Measurements from ENCODE around the gene XRCC1.
"Not testable (repeated sequence)": the region's sequence is repeated elsewhere in the genome, so short reads cannot be mapped to it uniquely, and the experiment has no call there.

Gene XRCC1

DNA sequence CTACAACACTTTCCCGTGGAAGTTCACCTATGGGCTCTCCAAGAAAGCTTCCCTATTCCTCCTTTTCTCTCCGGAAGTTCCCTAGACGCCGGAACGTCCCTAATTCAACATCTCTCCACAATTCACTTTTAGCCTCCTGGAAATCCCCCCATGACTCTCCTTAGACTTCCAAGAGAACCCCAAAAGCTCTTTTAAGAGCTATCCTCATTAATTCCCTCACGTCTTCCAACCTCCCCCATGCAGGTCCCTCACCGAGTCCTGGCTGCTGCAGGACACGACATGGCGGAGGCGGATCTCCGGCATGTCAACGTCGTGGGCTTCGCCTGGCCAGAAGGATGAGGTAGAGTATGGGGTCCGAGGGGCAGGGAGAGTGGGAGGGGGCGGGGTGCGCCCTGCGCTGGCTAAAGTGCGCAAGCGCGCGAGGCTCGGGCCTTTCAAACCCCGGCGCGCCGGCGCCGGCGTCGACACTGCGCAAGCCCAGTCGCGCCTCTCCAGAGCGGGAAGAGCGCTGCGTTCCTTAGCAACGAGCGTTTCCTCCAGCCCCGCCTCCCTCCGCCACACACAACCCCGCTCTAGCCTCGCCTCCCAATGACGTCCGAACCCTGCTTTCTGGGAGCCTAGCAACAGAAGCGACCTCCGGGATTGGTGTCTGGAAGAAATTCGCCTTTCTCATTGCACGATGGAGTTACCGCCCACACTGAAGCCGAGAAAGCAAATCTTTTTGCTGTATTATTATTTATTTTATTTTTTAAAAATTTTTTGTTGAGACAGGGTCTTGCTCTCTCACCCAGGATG, at the start of gene XRCC1, which contains the start of gene PINLYP:
Gene XRCC1 (minus strand): TSS at position 372 of the 795 bp plus-strand sequence. CDS start 69 bp downstream, at position 303.
Gene PINLYP (plus strand): TSS at position 646 of the 795 bp plus-strand sequence. CDS start 1,391 bp downstream, outside the sequence.
- DNase-seq (ENCODE audit: low spot score), result peak; percentile 97

- peak; percentile 90 for DNase-seq (ENCODE audit: low spot score)
Observed at GRCh38 chr19:43624933-43625332, 49.6 kb upstream of the XRCC1 start.

GRCh38 chr19:43623889-43624670, 48.8 kb upstream of the XRCC1 start:
- DNase-seq (ENCODE audit: low spot score), result no peak

GRCh38 chr19:43622956-43623355, 47.6 kb upstream of the XRCC1 start:
- DNase-seq (ENCODE audit: low spot score), result no peak

- no peak for DNase-seq (ENCODE audit: low spot score)
Observed at GRCh38 chr19:43622070-43622469, 46.7 kb upstream of the XRCC1 start.

- DNase-seq (ENCODE audit: low spot score), result no peak
Observed at GRCh38 chr19:43620061-43621001, 45.0 kb upstream of the XRCC1 start.

DNA sequence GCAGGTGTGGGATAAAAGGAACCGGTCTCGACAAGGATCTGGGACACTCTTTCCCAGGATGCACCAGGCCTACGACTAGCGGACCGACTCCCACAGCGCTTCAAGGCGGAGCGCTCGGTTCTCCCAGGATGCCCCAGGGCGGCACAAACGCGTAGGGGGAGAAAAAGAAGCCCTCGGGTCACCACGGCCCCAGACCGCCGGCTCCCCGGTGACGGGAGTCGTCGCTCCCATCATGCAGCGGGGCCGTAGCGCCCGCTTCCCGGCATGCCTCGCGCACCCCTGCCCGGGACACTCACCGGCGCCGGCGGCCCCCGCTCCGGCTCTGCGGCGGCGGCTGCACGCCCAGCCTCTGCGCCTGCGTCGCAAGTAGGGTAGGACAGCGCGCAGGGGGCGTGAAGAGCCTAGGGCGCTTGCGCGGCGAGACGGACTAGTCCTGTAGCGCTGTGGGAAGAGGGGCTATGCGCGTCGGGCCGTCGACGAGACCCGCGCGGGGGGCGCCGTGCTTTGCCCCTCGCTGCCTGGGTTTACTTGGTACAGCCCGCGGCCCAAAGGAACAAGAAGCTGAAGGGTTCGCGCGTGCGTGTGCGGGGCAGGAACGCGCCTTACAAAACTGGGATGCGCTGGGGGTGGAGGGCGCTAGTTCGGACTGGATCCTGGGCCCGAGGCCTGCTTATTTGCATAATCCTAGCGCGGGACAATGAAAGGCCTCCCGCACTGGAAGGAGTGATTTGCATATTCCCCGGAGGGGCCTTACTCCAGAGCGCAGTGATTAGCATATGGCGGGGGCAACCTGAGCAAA, 44.1 kb upstream of the XRCC1 start, which contains the start of gene ZNF428:
Gene ZNF428 (minus strand): TSS at position 368 of the 799 bp plus-strand sequence. CDS start 5,325 bp downstream, outside the sequence.
- DNase-seq (ENCODE audit: low spot score), result peak; percentile 92

GRCh38 chr19:43618921-43619261, 43.6 kb upstream of the XRCC1 start:
- peak; percentile 66 for DNase-seq (ENCODE audit: low spot score)

GRCh38 chr19:43616954-43617353, 41.6 kb upstream of the XRCC1 start:
- DNase-seq (ENCODE audit: low spot score), result no peak

DNA sequence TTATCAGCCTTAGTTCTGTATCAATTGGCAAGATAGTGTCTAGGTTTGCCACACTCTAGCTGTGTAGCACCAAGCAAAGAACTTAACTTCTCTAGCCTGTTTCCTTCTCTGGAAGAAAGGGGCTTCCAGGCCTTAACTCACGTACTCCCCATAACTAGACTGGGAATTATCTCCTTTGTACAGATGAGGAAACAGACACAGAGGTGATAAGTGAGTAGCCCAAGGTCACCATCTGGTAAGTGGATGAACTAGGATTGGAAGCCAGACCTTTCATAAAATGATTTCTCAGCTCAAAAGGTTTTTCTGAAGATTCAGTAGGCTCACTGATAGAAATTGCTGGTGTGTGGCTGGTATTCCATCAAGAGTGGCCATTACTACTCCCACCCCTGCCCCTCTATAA, 41.0 kb upstream of the XRCC1 start:
- DNase-seq (ENCODE audit: low spot score), result no peak

- no peak for DNase-seq (ENCODE audit: low spot score)
Observed at GRCh38 chr19:43612374-43612773, 37.0 kb upstream of the XRCC1 start.

DNA sequence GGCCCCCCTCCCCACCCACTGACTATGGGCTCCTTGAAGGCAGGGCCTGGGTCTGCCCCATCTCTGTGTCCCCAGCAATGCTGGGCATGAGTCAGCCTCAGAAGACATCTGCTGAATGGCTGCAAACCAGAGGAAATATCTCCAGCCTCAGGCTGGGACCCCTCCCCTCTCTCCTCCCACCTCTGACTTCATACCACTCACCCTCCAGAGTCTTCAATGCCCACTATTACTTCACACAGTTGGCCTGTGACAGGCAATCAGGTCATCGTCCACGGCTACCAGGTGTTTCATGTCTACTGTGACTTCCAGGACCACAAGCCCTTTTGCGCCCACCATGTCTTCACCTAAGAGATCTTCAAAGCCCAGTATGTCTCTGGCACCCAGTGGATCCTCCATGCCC, 36.5 kb upstream of the XRCC1 start, which contains the start of gene SRRM5:
Gene SRRM5 (plus strand): TSS at position 301 of the 400 bp plus-strand sequence. CDS start 34 bp downstream, at position 335.
- DNase-seq (ENCODE audit: low spot score), result no peak

GRCh38 chr19:43610493-43610892, 35.2 kb upstream of the XRCC1 start:
- DNase-seq (ENCODE audit: low spot score), result no peak

GRCh38 chr19:43609872-43610271, 34.5 kb upstream of the XRCC1 start:
- DNase-seq (ENCODE audit: low spot score), result no peak

GRCh38 chr19:43607238-43608205, 32.2 kb upstream of the XRCC1 start:
- no peak for DNase-seq (ENCODE audit: low spot score)

- DNase-seq (ENCODE audit: low spot score), result no peak
Observed at GRCh38 chr19:43606569-43607229, 31.4 kb upstream of the XRCC1 start.

GRCh38 chr19:43605875-43606568, 30.7 kb upstream of the XRCC1 start:
- no peak for DNase-seq (ENCODE audit: low spot score)

DNA sequence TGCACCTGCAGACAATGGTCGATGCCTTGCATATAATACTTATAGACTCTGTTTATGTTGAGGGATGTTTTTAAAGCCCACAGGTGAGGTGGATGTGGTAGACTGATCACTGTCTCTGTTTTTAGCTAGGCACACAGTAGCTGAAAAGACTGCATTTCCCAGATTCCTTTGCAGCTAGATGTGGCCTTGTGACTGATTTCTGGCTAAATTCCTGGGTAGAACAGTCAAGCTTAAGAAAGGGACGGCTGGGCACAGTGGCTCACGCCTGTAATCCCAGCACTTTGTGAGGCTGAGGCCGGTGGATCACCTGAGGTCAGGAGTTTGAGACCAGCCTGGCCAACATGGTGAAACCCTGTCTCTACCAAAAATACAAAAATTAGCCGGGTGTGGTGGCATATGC, 25.0 kb upstream of the XRCC1 start:
- not testable (repeated sequence) for DNase-seq (ENCODE audit: low spot score)

Measured in germinal center (tissue), 1 donor.